Measurements from ENCODE around the gene KPNA1.
"Not testable (repeated sequence)": the region's sequence is repeated elsewhere in the genome, so short reads cannot be mapped to it uniquely, and the experiment has no call there.

- not testable (repeated sequence) for TF ChIP-seq POLR2A (IDR thresholded peaks at IDR 0.05)
- TF ChIP-seq, protein P1, sequence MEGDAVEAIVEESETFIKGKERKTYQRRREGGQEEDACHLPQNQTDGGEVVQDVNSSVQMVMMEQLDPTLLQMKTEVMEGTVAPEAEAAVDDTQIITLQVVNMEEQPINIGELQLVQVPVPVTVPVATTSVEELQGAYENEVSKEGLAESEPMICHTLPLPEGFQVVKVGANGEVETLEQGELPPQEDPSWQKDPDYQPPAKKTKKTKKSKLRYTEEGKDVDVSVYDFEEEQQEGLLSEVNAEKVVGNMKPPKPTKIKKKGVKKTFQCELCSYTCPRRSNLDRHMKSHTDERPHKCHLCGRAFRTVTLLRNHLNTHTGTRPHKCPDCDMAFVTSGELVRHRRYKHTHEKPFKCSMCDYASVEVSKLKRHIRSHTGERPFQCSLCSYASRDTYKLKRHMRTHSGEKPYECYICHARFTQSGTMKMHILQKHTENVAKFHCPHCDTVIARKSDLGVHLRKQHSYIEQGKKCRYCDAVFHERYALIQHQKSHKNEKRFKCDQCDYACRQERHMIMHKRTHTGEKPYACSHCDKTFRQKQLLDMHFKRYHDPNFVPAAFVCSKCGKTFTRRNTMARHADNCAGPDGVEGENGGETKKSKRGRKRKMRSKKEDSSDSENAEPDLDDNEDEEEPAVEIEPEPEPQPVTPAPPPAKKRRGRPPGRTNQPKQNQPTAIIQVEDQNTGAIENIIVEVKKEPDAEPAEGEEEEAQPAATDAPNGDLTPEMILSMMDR (IDR thresholded peaks at IDR 0.05) = not testable (repeated sequence)
Observed at GRCh38 chr3:122444491-122444887, 70.2 kb downstream of the KPNA1 start.

Data from heart left ventricle (tissue), 13 donors.